ENCODE measurements around the gene DNAJC11. TPM values are rescaled to one million over a fixed set of nuclear protein-coding genes. Genes with fewer than 3 reads are reported as not detected.

The DNAJC11 gene
- total RNA-seq, 4 donors from 2014 or later, result 21.4 to 48.2 (median 25.5) TPM

- TF ChIP-seq CTCF (IDR thresholded peaks at IDR 0.05; ENCODE audit: low read depth), result no peak
These were observed 10.1 kb downstream of the DNAJC11 start for GRCh38 chr1:6691507-6691906.

GRCh38 chr1:6690186-6690585 is 11.4 kb downstream of the DNAJC11 start:
- TF ChIP-seq CTCF (IDR thresholded peaks at IDR 0.05; ENCODE audit: low read depth), result no peak

- no peak for TF ChIP-seq CTCF (IDR thresholded peaks at IDR 0.05; ENCODE audit: low read depth)
These were observed 12.9 kb downstream of the DNAJC11 start for GRCh38 chr1:6688757-6689156.

GRCh38 chr1:6688001-6688400 is 13.6 kb downstream of the DNAJC11 start:
- TF ChIP-seq CTCF (IDR thresholded peaks at IDR 0.05; ENCODE audit: low read depth), result no peak

- no peak for TF ChIP-seq CTCF (IDR thresholded peaks at IDR 0.05; ENCODE audit: low read depth)
These were observed 15.3 kb downstream of the DNAJC11 start for GRCh38 chr1:6686294-6686693.

- TF ChIP-seq CTCF (IDR thresholded peaks at IDR 0.05; ENCODE audit: low read depth), result no peak
These were observed 16.2 kb downstream of the DNAJC11 start for GRCh38 chr1:6685381-6685780.

GRCh38 chr1:6683434-6683833 is 18.2 kb downstream of the DNAJC11 start:
- TF ChIP-seq CTCF (IDR thresholded peaks at IDR 0.05; ENCODE audit: low read depth), result no peak

Measured in subcutaneous adipose tissue (tissue), 4 donors.